Endothelial cell of umbilical vein (primary cell): ENCODE results near the gene CYTH2. TPM values are rescaled to one million over a fixed set of nuclear protein-coding genes. Genes with fewer than 3 reads are reported as not detected.
A peak's percentile ranks its signal among the peaks of the same experiment; 100 is the strongest.

ENCODE experiments used
- BruUV-seq: library from RNA; stranded (reverse); fragments of 400-500 nt; replicated peaks from 2 replicates; lab custom pipeline; 2021; lab: Mats Ljungman, UMichigan
- CTCF ChIA-PET: fragments of 300-600, 350-600 bp; sonication (Branson Sonifier 250); formaldehyde crosslinking; loops from one replicate; lab custom pipeline; 2021; ENCODE audit warnings: antibody characterized with exemption, inconsistent platforms; lab: Charles Lee
- POLR2A ChIA-PET: fragments of 300-600, 350-600 bp; sonication (Branson Sonifier 250); formaldehyde crosslinking; loops from one replicate; lab custom pipeline; 2021; ENCODE audit warnings: antibody characterized with exemption, inconsistent platforms; lab: Charles Lee
- DNase-seq: peaks from one replicate; pipeline ENCODE4 v3.0.0-alpha.2; 2011; ENCODE audit warnings: low read depth, low spot score
- FAIRE-seq: peaks from 2 replicates; lab custom pipeline; 2011; peaks lifted over from hg19 to GRCh38; lab: Jason Lieb, UNC
- H2AFZ ChIP-seq: 2 replicates; pipeline ENCODE4 v1.6.0; 2012; ENCODE audit warnings: low read depth, low read length, control low read depth, inconsistent platforms
- H3K27ac ChIP-seq: 2 replicates; pipeline ENCODE4 v1.5.1; 2011; ENCODE audit warnings: low read depth, mild to moderate bottlenecking, control low read depth, low read length, moderate library complexity; ENCODE audit not compliant: insufficient read depth
- H3K27me3 ChIP-seq, 2 experiments: 2 replicates each; pipeline versions ENCODE4 v1.6.0 to v1.6.1; 2011; ENCODE audit warnings: low read length in 2 of 2, mixed read lengths in 1 of 2; ENCODE audit not compliant: control insufficient read depth in 2 of 2, insufficient read depth in 2 of 2
- H3K36me3 ChIP-seq, 2 experiments: 2 replicates in 1 of 2; 3 replicates in 1 of 2; pipeline ENCODE4 v1.5.1; 2011; ENCODE audit warnings: low read length in 2 of 2, mild to moderate bottlenecking in 1 of 2, moderate library complexity in 1 of 2; ENCODE audit not compliant: control insufficient read depth in 2 of 2, insufficient read depth in 2 of 2; ENCODE audit errors: extremely low read depth in 1 of 2
- H3K4me1 ChIP-seq: 3 replicates; pipeline ENCODE4 v1.5.1; 2011; ENCODE audit warnings: mild to moderate bottlenecking, low read length; ENCODE audit not compliant: control insufficient read depth, insufficient read depth; ENCODE audit errors: extremely low read depth
- H3K4me2 ChIP-seq: 2 replicates; pipeline ENCODE4 v1.6.1; 2011; ENCODE audit warnings: low read length, control low read depth, mixed read lengths; ENCODE audit not compliant: insufficient read depth
- H3K4me3 ChIP-seq, 3 experiments: fragments of 200-600 bp in 1 of 3; sonication (generic), shearing (Covaris generic) in 1 of 3; replicated peaks in 1 of 3; 2 replicates each; pipeline ENCODE4 v1.5.1; 2011 to 2016; ENCODE audit warnings: control low read depth in 3 of 3, low read length in 3 of 3, mild to moderate bottlenecking in 2 of 3, inconsistent platforms in 1 of 3, low read depth in 1 of 3, moderate library complexity in 1 of 3; ENCODE audit not compliant: insufficient read depth in 1 of 3
- H3K79me2 ChIP-seq: 2 replicates; pipeline ENCODE4 v1.6.0; 2012; ENCODE audit warnings: low read length, inconsistent platforms; ENCODE audit not compliant: control insufficient read depth, insufficient read depth
- H3K9ac ChIP-seq: replicated peaks from 2 replicates; pipeline ENCODE3; 2011; ENCODE audit warnings: low read length, control low read depth; ENCODE audit not compliant: insufficient read depth; ENCODE audit errors: extremely low read depth
- H3K9me1 ChIP-seq: replicated peaks from 3 replicates; pipeline ENCODE4 v1.6.0; 2011; ENCODE audit warnings: mild to moderate bottlenecking, low read length; ENCODE audit not compliant: control insufficient read depth, insufficient read depth; ENCODE audit errors: extremely low read depth
- H3K9me3 ChIP-seq: replicated peaks from 2 replicates; pipeline ENCODE4 v1.5.1; 2012; ENCODE audit warnings: low read length, inconsistent platforms; ENCODE audit not compliant: control insufficient read depth, insufficient read depth
- H4K20me1 ChIP-seq: replicated peaks from 2 replicates; pipeline ENCODE3; 2011; ENCODE audit warnings: mild to moderate bottlenecking, low read length; ENCODE audit not compliant: control insufficient read depth, insufficient read depth; ENCODE audit errors: extremely low read depth
- FOS ChIP-seq: IDR thresholded peaks from 2 replicates; pipeline ENCODE4 v1.6.1; 2011; ENCODE audit warnings: mild to moderate bottlenecking, low read length, moderate library complexity, borderline replicate concordance; ENCODE audit not compliant: insufficient read depth
- JUN ChIP-seq: IDR thresholded peaks from 2 replicates; pipeline ENCODE4 v1.6.1; 2011; ENCODE audit warnings: borderline replicate concordance, low read depth; ENCODE audit not compliant: insufficient read length, insufficient read depth
- MYC ChIP-seq: IDR thresholded peaks from one replicate; pipeline ENCODE4 v1.6.1; 2011; ENCODE audit warnings: mild to moderate bottlenecking, low read depth, low read length
- POLR2A ChIP-seq: IDR thresholded peaks from 2 replicates; pipeline ENCODE4 v1.6.1; 2012; ENCODE audit warnings: low read depth, mild to moderate bottlenecking, control low read depth, low read length
- dilution Hi-C: fragments of 300-500 bp; cut with MboI; formaldehyde crosslinking; loops from one replicate; pipeline ENCODE4 v1.15.0; 2019; ENCODE audit warnings: low sequenced_read_pairs; ENCODE audit not compliant: extremely low pct_ligation_motif_present
- intact Hi-C: fragments of 100-400 bp; cut with micrococcal nuclease; formaldehyde crosslinking; loops from one replicate; pipeline ENCODE4 v1.10.0; 2022
- polyA plus RNA-seq, 4 experiments: library from polyadenylated mRNA; depleted of rRNA in 3 of 4; stranded (reverse) in 3 of 4; unstranded in 1 of 4; fragments of >200 nt; gene quantifications; 2 replicates each; pipeline versions ENCODE4 v1.2.1 to v1.2.3, GENCODE V29; 2011 to 2012; ENCODE audit warnings: missing spikeins in 1 of 4
- total RNA-seq: library from RNA; stranded (reverse); gene quantifications from 2 replicates; pipeline ENCODE4 v1.2.3, GENCODE V29; 2021
- TF ChIP-seq, protein P1 (sequence below), 2 donors: IDR thresholded peaks; 1 replicate in 1 of 2; 2 replicates in 1 of 2; pipeline ENCODE4 v1.5.1; 2011; ENCODE audit warnings: low read length in 2 of 2, mild to moderate bottlenecking in 2 of 2, moderate library complexity in 2 of 2, control low read depth in 1 of 2, inconsistent platforms in 1 of 2, low read depth in 1 of 2; ENCODE audit not compliant: insufficient read depth in 1 of 2; ENCODE audit errors: extremely low read depth in 1 of 2
- TF ChIP-seq, protein P2 (sequence below): IDR thresholded peaks from 2 replicates; pipeline ENCODE4 v1.6.1; 2011; ENCODE audit not compliant: insufficient read depth, insufficient read length

Gene CYTH2
- total and polyA plus RNA-seq, 2 donors (not counting 3 experiments of a cell fraction or from before 2014, with no cell fraction given) = 98.4 to 119 TPM

DNA sequence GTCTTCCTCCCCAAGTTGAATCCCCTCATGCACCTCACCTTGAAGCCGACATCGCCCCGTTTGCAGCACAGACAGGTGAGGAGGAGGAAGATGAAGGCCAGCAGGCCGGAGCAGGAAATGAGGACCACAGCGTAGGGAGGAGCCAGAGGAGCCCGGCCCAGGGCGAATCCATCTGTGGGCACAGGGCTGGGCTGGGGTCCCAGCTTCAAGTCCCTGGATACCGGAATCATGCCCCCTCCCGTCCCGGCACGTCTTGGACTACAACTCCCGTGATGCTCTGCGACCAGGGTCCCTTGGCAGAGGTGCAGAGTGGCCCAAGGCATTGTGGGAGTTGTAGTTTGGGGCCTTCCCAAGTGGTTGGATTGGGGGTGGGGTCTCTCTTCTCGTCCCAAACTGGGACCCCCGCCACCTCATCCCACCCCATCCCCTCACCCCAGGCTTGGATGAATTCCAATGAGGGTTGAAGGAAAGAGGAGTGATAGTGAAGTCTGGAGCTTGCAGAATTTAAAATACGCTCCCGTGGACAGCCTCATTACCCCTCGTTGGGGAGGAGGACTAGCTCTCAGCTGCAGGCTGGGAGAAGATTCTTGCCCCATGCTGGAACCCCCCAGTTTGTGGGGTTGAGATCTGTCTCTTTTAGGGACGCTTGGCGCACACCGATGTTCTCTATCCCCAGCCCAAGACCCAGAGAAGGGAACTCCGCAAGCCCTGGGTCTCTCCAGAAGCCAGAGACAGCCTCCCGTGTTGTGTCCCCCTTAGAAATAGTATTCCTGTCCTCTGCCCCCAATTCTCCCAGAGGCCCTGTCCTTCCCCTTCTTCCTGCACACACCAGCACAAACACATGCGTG, 41.5 kb downstream of the CYTH2 start:
- BruUV-seq = no TSS peak
- dilution Hi-C loops (no loop called here), intact Hi-C loops (no loop called here)
- ChIA-PET POLR2A (no interaction called here), CTCF (interaction anchor here (8.3 kb wide), 1 partner anchor 74 kb away, joined by 507 read pairs; no protein-coding TSS in a partner anchor)
- peaks cover 12 to 14% of the 10 kb centered on the region in 2 experiments for H3K27me3 ChIP-seq
- no peaks in the 10 kb centered on the region for H3K4me1 ChIP-seq
- H3K9me1 ChIP-seq = no peaks in the 10 kb centered on the region
- H3K9me3 ChIP-seq = no peaks in the 10 kb centered on the region
- H4K20me1 ChIP-seq = no peaks in the 10 kb centered on the region
- no peak overlapping the region for H3K4me3 ChIP-seq
- TF ChIP-seq POLR2A (no peak), FOS (no peak), MYC (no peak), JUN (no peak)
- TF ChIP-seq, protein P1, sequence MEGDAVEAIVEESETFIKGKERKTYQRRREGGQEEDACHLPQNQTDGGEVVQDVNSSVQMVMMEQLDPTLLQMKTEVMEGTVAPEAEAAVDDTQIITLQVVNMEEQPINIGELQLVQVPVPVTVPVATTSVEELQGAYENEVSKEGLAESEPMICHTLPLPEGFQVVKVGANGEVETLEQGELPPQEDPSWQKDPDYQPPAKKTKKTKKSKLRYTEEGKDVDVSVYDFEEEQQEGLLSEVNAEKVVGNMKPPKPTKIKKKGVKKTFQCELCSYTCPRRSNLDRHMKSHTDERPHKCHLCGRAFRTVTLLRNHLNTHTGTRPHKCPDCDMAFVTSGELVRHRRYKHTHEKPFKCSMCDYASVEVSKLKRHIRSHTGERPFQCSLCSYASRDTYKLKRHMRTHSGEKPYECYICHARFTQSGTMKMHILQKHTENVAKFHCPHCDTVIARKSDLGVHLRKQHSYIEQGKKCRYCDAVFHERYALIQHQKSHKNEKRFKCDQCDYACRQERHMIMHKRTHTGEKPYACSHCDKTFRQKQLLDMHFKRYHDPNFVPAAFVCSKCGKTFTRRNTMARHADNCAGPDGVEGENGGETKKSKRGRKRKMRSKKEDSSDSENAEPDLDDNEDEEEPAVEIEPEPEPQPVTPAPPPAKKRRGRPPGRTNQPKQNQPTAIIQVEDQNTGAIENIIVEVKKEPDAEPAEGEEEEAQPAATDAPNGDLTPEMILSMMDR (IDR thresholded peaks at IDR 0.05; ENCODE audit: extremely low read depth in 1 of 2, insufficient read depth in 1 of 2, low read depth in 1 of 2, low read length in 2 of 2) = no peak
- TF ChIP-seq, protein P2, sequence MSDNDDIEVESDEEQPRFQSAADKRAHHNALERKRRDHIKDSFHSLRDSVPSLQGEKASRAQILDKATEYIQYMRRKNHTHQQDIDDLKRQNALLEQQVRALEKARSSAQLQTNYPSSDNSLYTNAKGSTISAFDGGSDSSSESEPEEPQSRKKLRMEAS = no peak
- no peak overlapping the region for H2AFZ ChIP-seq
- H3K9ac ChIP-seq = no peak overlapping the region
- DNase-seq = peak; percentile 43
- FAIRE-seq = peak; percentile 83
- no peaks in the 10 kb centered on the region for H3K36me3 ChIP-seq
- H3K79me2 ChIP-seq = no peaks in the 10 kb centered on the region
- no peak overlapping the region for H3K4me2 ChIP-seq
- H3K27ac ChIP-seq = no peak overlapping the region
